PC-3 (cell line): Measurements from ENCODE around the gene WDR6. TPM values are rescaled to one million over a fixed set of nuclear protein-coding genes. Genes with fewer than 3 reads are reported as not detected.

ENCODE experiments used
- ATAC-seq: fragments of 200-7000 bp; cut with Tn5 transposase; 2 replicates; pipeline ENCODE4 v1.9.1; 2020; ENCODE audit warnings: mild to moderate bottlenecking, moderate library complexity
- Bru-seq: library from RNA; stranded (reverse); fragments of 400-500 nt; gene quantifications from one replicate; lab custom pipeline; 2021; lab: Mats Ljungman, UMichigan
- BruChase-seq, 2 experiments: library from RNA; stranded (reverse); fragments of 400-500 nt; gene quantifications; one replicate each; lab custom pipeline; 2021; lab: Mats Ljungman, UMichigan
- BruUV-seq: library from RNA; stranded (reverse); fragments of 400-500 nt; replicated peaks from 2 replicates; lab custom pipeline; 2021; lab: Mats Ljungman, UMichigan
- CTCF ChIA-PET: fragments of 300-600 bp; sonication (Branson Sonifier 250); formaldehyde crosslinking; loops from one replicate; lab custom pipeline; 2022; ENCODE audit warnings: antibody characterized with exemption; lab: Charles Lee
- POLR2A ChIA-PET: fragments of 300-600 bp; sonication (Branson Sonifier 250); formaldehyde crosslinking; loops from one replicate; lab custom pipeline; 2022; ENCODE audit warnings: antibody characterized with exemption; ENCODE audit not compliant: unreplicated experiment; lab: Charles Lee
- DNase-seq: peaks from one replicate; pipeline ENCODE4 v3.0.0-alpha.2; 2015
- H2AFZ ChIP-seq: fragments of 300-600 bp; sonication (generic); 2 replicates; pipeline ENCODE4 v1.6.0; 2016; ENCODE audit warnings: antibody characterized with exemption, low read length
- H3F3A ChIP-seq: fragments of 300-600 bp; sonication (generic); one replicate; pipeline ENCODE4 v1.6.0; 2017; ENCODE audit warnings: antibody characterized with exemption, low read length, control low read depth, mild to moderate bottlenecking; ENCODE audit not compliant: unreplicated experiment
- H3K27ac ChIP-seq: fragments of 300-600 bp; sonication (generic); 2 replicates; pipeline ENCODE4 v1.5.1; 2016; ENCODE audit warnings: mild to moderate bottlenecking, low read length
- H3K27me3 ChIP-seq: fragments of 300-600 bp; sonication (generic); 2 replicates; pipeline ENCODE4 v1.6.1; 2016; ENCODE audit warnings: low read length, mixed read lengths
- H3K36me3 ChIP-seq: fragments of 300-600 bp; sonication (generic); 2 replicates; pipeline ENCODE4 v1.6.1; 2016; ENCODE audit warnings: low read depth, mixed run types, low read length, mixed read lengths
- H3K4me1 ChIP-seq: fragments of 300-600 bp; sonication (generic); 2 replicates; pipeline ENCODE4 v1.5.1; 2016; ENCODE audit warnings: low read length; ENCODE audit not compliant: insufficient read depth
- H3K4me2 ChIP-seq: fragments of 300-600 bp; sonication (generic); 2 replicates; pipeline ENCODE4 v1.6.0; 2016; ENCODE audit warnings: low read length
- H3K4me3 ChIP-seq: fragments of 300-600 bp; sonication (generic); 2 replicates; pipeline ENCODE4 v1.5.1; 2016; ENCODE audit warnings: mild to moderate bottlenecking, low read length, mixed read lengths
- H3K79me2 ChIP-seq: fragments of 300-600 bp; sonication (generic); 2 replicates; pipeline ENCODE4 v1.6.1; 2017; ENCODE audit warnings: low read length, mixed read lengths
- H3K9ac ChIP-seq: fragments of 300-600 bp; sonication (generic); 2 replicates; pipeline ENCODE4 v1.6.0; 2016; ENCODE audit warnings: mild to moderate bottlenecking, low read length
- H3K9me2 ChIP-seq: fragments of 300-600 bp; sonication (generic); replicated peaks from 2 replicates; pipeline ENCODE4 v1.6.1; 2016; ENCODE audit warnings: mixed run types, low read length, mixed read lengths
- H3K9me3 ChIP-seq: fragments of 300-600 bp; sonication (generic); 2 replicates; pipeline ENCODE4 v1.6.1; 2016; ENCODE audit warnings: low read length, mixed read lengths
- H4K20me1 ChIP-seq: fragments of 300-600 bp; sonication (generic); 2 replicates; pipeline ENCODE4 v1.6.1; 2016; ENCODE audit warnings: low read length, mixed read lengths
- EZH2 ChIP-seq: fragments of 300-600 bp; sonication (generic); IDR thresholded peaks from one replicate; pipeline ENCODE4 v1.6.1; 2017; ENCODE audit warnings: antibody characterized with exemption, mild to moderate bottlenecking, low read length; ENCODE audit not compliant: unreplicated experiment
- EZH2phosphoT487 ChIP-seq: fragments of 300-600 bp; sonication (generic); IDR thresholded peaks from 2 replicates; pipeline ENCODE4 v1.6.1; 2018; ENCODE audit warnings: mild to moderate bottlenecking, antibody characterized with exemption, low read length, borderline replicate concordance
- intact Hi-C: fragments of 100-400 bp; cut with micrococcal nuclease; formaldehyde crosslinking; loops from 2 replicates; pipeline ENCODE4 v1.9.0; 2023
- long read RNA-seq: library from polyadenylated mRNA; unstranded; transcript quantifications from one replicate; pipeline ENCODE4 v2.0.0, GENCODE V29; 2021; ENCODE audit not compliant: unreplicated experiment
- total RNA-seq: library from RNA; depleted of rRNA; stranded (reverse); fragments of >200 nt; gene quantifications from 2 replicates; pipeline ENCODE4 v1.2.3, GENCODE V29; 2014; rRNA removed
- TF ChIP-seq, protein P1 (sequence below): fragments of 300-600 bp; sonication (generic); conservative IDR thresholded peaks from 2 replicates; pipeline ENCODE4 v1.5.1; 2017; ENCODE audit warnings: antibody characterized with exemption, low read depth, mild to moderate bottlenecking, low read length

WDR6 gene, protein sequence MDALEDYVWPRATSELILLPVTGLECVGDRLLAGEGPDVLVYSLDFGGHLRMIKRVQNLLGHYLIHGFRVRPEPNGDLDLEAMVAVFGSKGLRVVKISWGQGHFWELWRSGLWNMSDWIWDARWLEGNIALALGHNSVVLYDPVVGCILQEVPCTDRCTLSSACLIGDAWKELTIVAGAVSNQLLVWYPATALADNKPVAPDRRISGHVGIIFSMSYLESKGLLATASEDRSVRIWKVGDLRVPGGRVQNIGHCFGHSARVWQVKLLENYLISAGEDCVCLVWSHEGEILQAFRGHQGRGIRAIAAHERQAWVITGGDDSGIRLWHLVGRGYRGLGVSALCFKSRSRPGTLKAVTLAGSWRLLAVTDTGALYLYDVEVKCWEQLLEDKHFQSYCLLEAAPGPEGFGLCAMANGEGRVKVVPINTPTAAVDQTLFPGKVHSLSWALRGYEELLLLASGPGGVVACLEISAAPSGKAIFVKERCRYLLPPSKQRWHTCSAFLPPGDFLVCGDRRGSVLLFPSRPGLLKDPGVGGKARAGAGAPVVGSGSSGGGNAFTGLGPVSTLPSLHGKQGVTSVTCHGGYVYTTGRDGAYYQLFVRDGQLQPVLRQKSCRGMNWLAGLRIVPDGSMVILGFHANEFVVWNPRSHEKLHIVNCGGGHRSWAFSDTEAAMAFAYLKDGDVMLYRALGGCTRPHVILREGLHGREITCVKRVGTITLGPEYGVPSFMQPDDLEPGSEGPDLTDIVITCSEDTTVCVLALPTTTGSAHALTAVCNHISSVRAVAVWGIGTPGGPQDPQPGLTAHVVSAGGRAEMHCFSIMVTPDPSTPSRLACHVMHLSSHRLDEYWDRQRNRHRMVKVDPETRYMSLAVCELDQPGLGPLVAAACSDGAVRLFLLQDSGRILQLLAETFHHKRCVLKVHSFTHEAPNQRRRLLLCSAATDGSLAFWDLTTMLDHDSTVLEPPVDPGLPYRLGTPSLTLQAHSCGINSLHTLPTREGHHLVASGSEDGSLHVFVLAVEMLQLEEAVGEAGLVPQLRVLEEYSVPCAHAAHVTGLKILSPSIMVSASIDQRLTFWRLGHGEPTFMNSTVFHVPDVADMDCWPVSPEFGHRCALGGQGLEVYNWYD
- total RNA-seq (92.7 and 117 TPM in 2 replicates), Bru-seq, nascent RNA (percentile 95 among the genes with signal in this experiment), BruChase-seq, experiment 1, labeled RNA remaining after a 6-hour chase (percentile 99 among the genes with signal in this experiment), BruChase-seq, experiment 2, labeled RNA remaining after a 2-hour chase (percentile 98 among the genes with signal in this experiment)
- long read RNA-seq, full-length matches to known transcripts: 218 of 542 reads
- long read RNA-seq, partial matches to known transcripts: 259 of 542 reads
- long read RNA-seq, other reads (novel, unspliced or antisense): 65 of 542 reads

- Histone ChIP-seq H3K9me2 (no peaks in the 10 kb centered on the region), H3K4me2 (peak within 1 kb of the TSS; percentile 99), H3K36me3 (peaks cover 11% of the 10 kb centered on the region; the same call in 1 of the 2 replicates), H3K4me1 (peaks cover 17% of the 10 kb centered on the region), H3K4me3 (peak within 1 kb of the TSS; percentile 79), H3K27ac (peak within 1 kb of the TSS; percentile 89), H3K9ac (peak within 1 kb of the TSS; percentile 99), H3K27me3 (no peaks in the 10 kb centered on the region), H3K79me2 (peaks cover 57% of the 10 kb centered on the region), H3F3A (no peaks in the 10 kb centered on the region), H3K9me3 (no peaks in the 10 kb centered on the region), H4K20me1 (peaks cover 18% of the 10 kb centered on the region), H2AFZ (peak within 1 kb of the TSS; percentile 94)
- DNase-seq: peak; percentile 99
- CTCF ChIA-PET: interaction anchor here (0.6 to 1.4 kb wide), 7 partner anchors 10 to 447 kb away, joined by 3 to 15 read pairs (median 5); partner anchors contain the start of genes NDUFAF3 and P4HTM
- TF ChIP-seq, protein P1, sequence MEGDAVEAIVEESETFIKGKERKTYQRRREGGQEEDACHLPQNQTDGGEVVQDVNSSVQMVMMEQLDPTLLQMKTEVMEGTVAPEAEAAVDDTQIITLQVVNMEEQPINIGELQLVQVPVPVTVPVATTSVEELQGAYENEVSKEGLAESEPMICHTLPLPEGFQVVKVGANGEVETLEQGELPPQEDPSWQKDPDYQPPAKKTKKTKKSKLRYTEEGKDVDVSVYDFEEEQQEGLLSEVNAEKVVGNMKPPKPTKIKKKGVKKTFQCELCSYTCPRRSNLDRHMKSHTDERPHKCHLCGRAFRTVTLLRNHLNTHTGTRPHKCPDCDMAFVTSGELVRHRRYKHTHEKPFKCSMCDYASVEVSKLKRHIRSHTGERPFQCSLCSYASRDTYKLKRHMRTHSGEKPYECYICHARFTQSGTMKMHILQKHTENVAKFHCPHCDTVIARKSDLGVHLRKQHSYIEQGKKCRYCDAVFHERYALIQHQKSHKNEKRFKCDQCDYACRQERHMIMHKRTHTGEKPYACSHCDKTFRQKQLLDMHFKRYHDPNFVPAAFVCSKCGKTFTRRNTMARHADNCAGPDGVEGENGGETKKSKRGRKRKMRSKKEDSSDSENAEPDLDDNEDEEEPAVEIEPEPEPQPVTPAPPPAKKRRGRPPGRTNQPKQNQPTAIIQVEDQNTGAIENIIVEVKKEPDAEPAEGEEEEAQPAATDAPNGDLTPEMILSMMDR: peak; percentile 55
- no peak for TF ChIP-seq EZH2phosphoT487
- intact Hi-C loops: loop anchor here (1.0 kb wide), 2 partner anchors 14 to 16 kb away; no protein-coding TSS in a partner anchor
- peak; percentile 89 for ATAC-seq
- POLR2A ChIA-PET: interaction anchor here (0.5 to 2.1 kb wide), 19 partner anchors 8 to 959 kb away, joined by 3 to 51 read pairs (median 4); partner anchors contain the start of genes IMPDH2, LAMB2, NDUFAF3 and P4HTM
- BruUV-seq: no TSS peak
These were observed at the start of gene WDR6 for GRCh38 chr3:49007068-49007770. Gene WDR6, plus strand, starts transcription at chr3:49007391. Its CDS starts 41 bp downstream, at chr3:49007432.

DNA sequence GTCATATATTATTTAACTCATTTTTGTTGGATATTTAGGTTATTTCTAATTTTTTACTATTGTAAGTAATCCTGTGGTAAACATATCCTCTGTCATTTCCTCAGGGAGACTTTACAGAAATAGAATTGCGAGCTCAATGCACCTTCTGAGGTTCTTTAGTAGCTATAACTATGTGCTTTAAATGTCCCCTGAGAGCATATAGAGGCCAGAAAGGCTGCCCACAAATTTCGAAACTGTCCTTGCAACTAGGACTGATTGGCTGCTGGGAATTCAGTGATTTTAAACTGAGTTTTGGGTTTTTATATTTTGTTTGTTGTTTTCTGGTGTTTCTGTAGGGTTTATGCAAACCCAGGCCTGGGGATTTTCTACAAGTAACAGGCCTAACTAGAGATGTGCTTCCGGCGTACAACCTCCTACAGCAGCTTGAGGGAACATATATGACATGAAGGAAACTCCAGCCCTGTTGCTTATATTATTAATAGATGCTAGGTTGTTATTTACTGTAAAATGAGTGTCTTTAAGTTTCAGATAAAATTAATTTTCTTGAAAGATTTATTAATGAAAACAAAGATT is 46.3 kb upstream of the WDR6 start:
- H3K9me3 ChIP-seq: no peaks in the 10 kb centered on the region
- no peak for ATAC-seq
- H3K79me2 ChIP-seq: peaks cover 5% of the 10 kb centered on the region; the same call in 1 of the 2 replicates
- peaks cover 20% of the 10 kb centered on the region for H3K36me3 ChIP-seq
- H3K27me3 ChIP-seq: no peaks in the 10 kb centered on the region
- no peak overlapping the region for H3K4me2 ChIP-seq
- intact Hi-C loops: no loop called here
- no peak overlapping the region for H3K9ac ChIP-seq
- no peak overlapping the region for H2AFZ ChIP-seq
- no peak for DNase-seq
- no peak overlapping the region for H3K27ac ChIP-seq
- no peaks in the 10 kb centered on the region; the same call in 1 of the 2 replicates for H4K20me1 ChIP-seq
- POLR2A ChIA-PET: interaction anchor here (0.7 kb wide), 1 partner anchor 87 kb away, joined by 5 read pairs; no protein-coding TSS in a partner anchor
- TF ChIP-seq, protein P1: no peak
- no peak for TF ChIP-seq EZH2phosphoT487
- no peak for TF ChIP-seq EZH2
- no peaks in the 10 kb centered on the region for H3F3A ChIP-seq
- CTCF ChIA-PET: no interaction called here
- H3K9me2 ChIP-seq: no peaks in the 10 kb centered on the region
- BruUV-seq: no TSS peak
- H3K4me3 ChIP-seq: no peak overlapping the region
- H3K4me1 ChIP-seq: no peaks in the 10 kb centered on the region
